NCI-H2196 (cell line): Measurements from ENCODE around the gene ARIH2.
A peak's percentile ranks its signal among the peaks of the same experiment; 100 is the strongest.

Source experiments
- DNase-seq: peaks from one replicate; lab custom pipeline; 2025; ENCODE audit not compliant: unreplicated experiment; lab: John Stamatoyannopoulos, UW

The ARIH2 gene

GRCh38 chr3:49017971-49018706, 99.5 kb downstream of the ARIH2 start, which contains the start of gene DALRD3:
TSS of gene DALRD3 (minus strand) at chr3:49018580. CDS start at chr3:49018564, 16 bp downstream.
- peak; percentile 67 for DNase-seq

- peak; percentile 44 for DNase-seq
Measured at GRCh38 chr3:49018707-49019006, 100.0 kb downstream of the ARIH2 start.

GRCh38 chr3:49019941-49020329, 101.3 kb downstream of the ARIH2 start:
- no peak for DNase-seq

- DNase-seq = no peak
Measured at GRCh38 chr3:49020330-49021212, 101.9 kb downstream of the ARIH2 start.

- peak; percentile 94 for DNase-seq
Measured at GRCh38 chr3:49021213-49021812, 102.7 kb downstream of the ARIH2 start.

- DNase-seq = peak; percentile 88
Measured at GRCh38 chr3:49021813-49022687, 103.4 kb downstream of the ARIH2 start, which contains the start of gene NDUFAF3. TSS of gene NDUFAF3 (plus strand) at chr3:49022121. CDS start at chr3:49022145, 24 bp downstream.

GRCh38 chr3:49022688-49023171, 104.1 kb downstream of the ARIH2 start:
- no peak for DNase-seq

GRCh38 chr3:49023775-49024174, 105.1 kb downstream of the ARIH2 start:
- DNase-seq = no peak

- no peak for DNase-seq
Measured at GRCh38 chr3:49024449-49024848, 105.8 kb downstream of the ARIH2 start.

GRCh38 chr3:49025005-49025792, 106.6 kb downstream of the ARIH2 start:
- no peak for DNase-seq

- DNase-seq = no peak
Measured at GRCh38 chr3:49025793-49026520, 107.3 kb downstream of the ARIH2 start.

GRCh38 chr3:49026536-49026935, 107.9 kb downstream of the ARIH2 start:
- no peak for DNase-seq

GRCh38 chr3:49027634-49028033, 109.0 kb downstream of the ARIH2 start:
- DNase-seq = no peak

GRCh38 chr3:49028298-49028672, 109.6 kb downstream of the ARIH2 start:
- no peak for DNase-seq

GRCh38 chr3:49028673-49029562, 110.3 kb downstream of the ARIH2 start, which contains the start of gene IMPDH2:
TSS of gene IMPDH2 (minus strand) at chr3:49029398. CDS start at chr3:49029350, 48 bp downstream.
- peak; percentile 83 for DNase-seq

GRCh38 chr3:49029563-49029884, 110.9 kb downstream of the ARIH2 start:
- no peak for DNase-seq

GRCh38 chr3:49030321-49030720, 111.7 kb downstream of the ARIH2 start:
- DNase-seq = no peak

- no peak for DNase-seq
Measured at GRCh38 chr3:49032646-49033304, 114.1 kb downstream of the ARIH2 start.
